Mesenchymal stem cell (in vitro differentiated cells and primary cell): ENCODE results near the gene PUM1.

Experiments used
- DNase-seq: peaks from one replicate; pipeline ENCODE4 v3.0.0-alpha.2; 2013
- H2AFZ ChIP-seq: one replicate; pipeline ENCODE4 v1.6.1; 2013; ENCODE audit warnings: low read depth, mild to moderate bottlenecking, control low read depth, inconsistent platforms, low read length, moderate library complexity
- H2AK5ac ChIP-seq: 2 replicates; pipeline ENCODE4 v1.6.1; 2013; ENCODE audit warnings: low read length, moderate library complexity, mild to moderate bottlenecking, inconsistent platforms; ENCODE audit not compliant: severe bottlenecking
- H2BK120ac ChIP-seq: one replicate; pipeline ENCODE4 v1.6.1; 2013; ENCODE audit warnings: low read depth, mild to moderate bottlenecking, inconsistent platforms, low read length, moderate library complexity
- H2BK12ac ChIP-seq, 2 experiments: one replicate each; pipeline ENCODE4 v1.6.1; 2013; ENCODE audit warnings: inconsistent platforms in 2 of 2, low read length in 2 of 2, mild to moderate bottlenecking in 2 of 2, moderate library complexity in 2 of 2, control low read depth in 1 of 2
- H2BK15ac ChIP-seq: one replicate; pipeline ENCODE4 v1.6.1; 2013; ENCODE audit warnings: mild to moderate bottlenecking, low read depth, inconsistent platforms; ENCODE audit not compliant: poor library complexity, severe bottlenecking
- H2BK5ac ChIP-seq: 2 replicates; pipeline ENCODE4 v1.6.1; 2013; ENCODE audit warnings: low read depth, mild to moderate bottlenecking, low read length, control low read depth, inconsistent platforms; ENCODE audit not compliant: poor library complexity, severe bottlenecking
- H3K14ac ChIP-seq, 2 experiments: one replicate each; pipeline ENCODE4 v1.6.1; 2013; ENCODE audit warnings: inconsistent platforms in 2 of 2, low read length in 2 of 2, control low read depth in 1 of 2, mild to moderate bottlenecking in 1 of 2, moderate library complexity in 1 of 2
- H3K18ac ChIP-seq, 2 experiments: one replicate each; pipeline ENCODE4 v1.6.1; 2013; ENCODE audit warnings: inconsistent platforms in 2 of 2, low read length in 2 of 2, control low read depth in 1 of 2, low read depth in 1 of 2, mild to moderate bottlenecking in 1 of 2
- H3K23ac ChIP-seq, 2 experiments: one replicate each; pipeline ENCODE4 v1.6.1; 2013; ENCODE audit warnings: inconsistent platforms in 2 of 2, low read length in 2 of 2, mild to moderate bottlenecking in 2 of 2, moderate library complexity in 2 of 2, control low read depth in 1 of 2
- H3K27ac ChIP-seq: 2 replicates; pipeline ENCODE4 v1.5.1; 2013; ENCODE audit warnings: mild to moderate bottlenecking, moderate library complexity, low read length, control low read depth, inconsistent platforms; ENCODE audit not compliant: poor library complexity, severe bottlenecking
- H3K27me3 ChIP-seq, 2 experiments: 2 replicates each; pipeline versions ENCODE4 v1.6.1 to v1.7.0; 2013; ENCODE audit warnings: low read length in 2 of 2, mild to moderate bottlenecking in 2 of 2, moderate library complexity in 2 of 2, control low read depth in 1 of 2, inconsistent platforms in 1 of 2; ENCODE audit not compliant: control insufficient read depth in 1 of 2, insufficient read depth in 1 of 2
- H3K36me3 ChIP-seq, 2 experiments: 2 replicates each; pipeline versions ENCODE4 v1.6.1 to v1.7.0; 2013; ENCODE audit warnings: low read length in 2 of 2, control low read depth in 1 of 2, inconsistent platforms in 1 of 2, low read depth in 1 of 2, mild to moderate bottlenecking in 1 of 2; ENCODE audit not compliant: insufficient read depth in 2 of 2, control insufficient read depth in 1 of 2
- H3K4ac ChIP-seq, 2 experiments: one replicate each; pipeline ENCODE4 v1.6.1; 2013; ENCODE audit warnings: inconsistent platforms in 2 of 2, low read length in 2 of 2, mild to moderate bottlenecking in 2 of 2, moderate library complexity in 2 of 2, control low read depth in 1 of 2, low read depth in 1 of 2
- H3K4me1 ChIP-seq: 2 replicates; pipeline ENCODE4 v1.6.1; 2013; ENCODE audit warnings: low read depth, low read length, control low read depth; ENCODE audit not compliant: control insufficient read depth, insufficient read depth
- H3K4me2 ChIP-seq: 2 replicates; pipeline ENCODE4 v1.6.1; 2013; ENCODE audit warnings: low read length, mild to moderate bottlenecking, inconsistent platforms; ENCODE audit not compliant: poor library complexity, severe bottlenecking
- H3K4me3 ChIP-seq, 2 experiments: 2 replicates each; pipeline versions ENCODE4 v1.5.1 to v1.7.0; 2013; ENCODE audit warnings: low read length in 2 of 2, mild to moderate bottlenecking in 2 of 2, control low read depth in 1 of 2, low read depth in 1 of 2; ENCODE audit not compliant: insufficient read depth in 1 of 2
- H3K79me1 ChIP-seq: replicated peaks from 2 replicates; pipeline ENCODE4 v1.6.1; 2013; ENCODE audit warnings: mild to moderate bottlenecking, control low read depth, low read length, inconsistent platforms; ENCODE audit not compliant: poor library complexity, severe bottlenecking
- H3K9ac ChIP-seq: 2 replicates; pipeline ENCODE4 v1.7.0; 2013; ENCODE audit warnings: mild to moderate bottlenecking, low read length, moderate library complexity
- H3K9me3 ChIP-seq: 2 replicates; pipeline ENCODE4 v1.7.0; 2013; ENCODE audit warnings: mild to moderate bottlenecking, low read length; ENCODE audit not compliant: control insufficient read depth
- H4K8ac ChIP-seq: one replicate; pipeline ENCODE4 v1.6.1; 2013; ENCODE audit warnings: inconsistent platforms, mild to moderate bottlenecking, low read length, moderate library complexity
- H4K91ac ChIP-seq: one replicate; pipeline ENCODE4 v1.6.1; 2013; ENCODE audit warnings: mild to moderate bottlenecking, low read length, inconsistent platforms
- WGBS: methylation state at CpG from one replicate; pipeline ENCODE4 v1.1.7; 2013; ENCODE audit warnings: mixed read lengths; 5-methylcytosine and 5-hydroxymethylcytosine counted together

The PUM1 gene

DNA sequence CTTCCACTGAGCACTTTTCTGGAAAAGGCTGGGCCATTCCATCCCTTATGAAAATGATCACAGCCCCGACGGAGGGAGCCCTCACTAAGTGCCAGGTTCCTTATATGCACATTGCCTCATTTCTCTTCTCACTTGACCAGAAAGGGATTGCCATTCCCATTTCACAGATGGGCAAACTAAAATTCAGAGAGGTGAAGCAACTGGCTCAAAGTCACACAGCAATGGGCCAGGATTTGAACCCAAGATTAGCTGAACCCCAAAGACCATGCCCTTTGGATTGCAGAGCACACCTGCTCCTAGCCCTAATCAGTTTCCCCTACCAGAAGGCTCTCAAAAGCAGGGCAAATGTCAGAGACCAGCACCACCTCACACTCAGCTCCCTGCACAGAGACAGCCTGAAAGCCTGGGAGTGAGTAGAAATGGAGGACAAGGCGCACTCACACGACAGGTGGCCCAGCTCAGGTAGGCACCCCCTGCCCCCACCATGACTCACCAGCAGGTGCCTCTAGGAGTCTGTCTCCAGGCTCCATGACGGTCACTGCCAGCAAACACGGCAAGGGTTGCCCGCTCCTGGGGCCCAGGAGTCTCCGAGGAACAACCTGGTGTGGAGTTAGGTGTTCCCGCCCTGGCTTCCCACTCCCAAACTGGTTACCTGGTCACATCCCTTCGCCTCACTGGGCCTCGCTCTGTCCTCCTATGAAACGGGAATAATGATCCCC lies 178.6 kb downstream of the PUM1 start:
- H2BK120ac ChIP-seq, result no peak overlapping the region
- no peaks in the 10 kb centered on the region for H3K9me3 ChIP-seq
- WGBS, result 91% methylated on average over 12 of the region's 12 CpGs
- H3K27ac ChIP-seq, result no peak overlapping the region
- H3K4me3 ChIP-seq, result no peak overlapping the region
- peak overlapping the region; percentile 73 for H4K91ac ChIP-seq
- H3K36me3 ChIP-seq, result no peaks in the 10 kb centered on the region
- H3K79me1 ChIP-seq, result peaks cover 52% of the 10 kb centered on the region
- peak overlapping the region in 1 of 2 experiments; percentile 61 for H2BK12ac ChIP-seq
- H2BK15ac ChIP-seq, result no peak overlapping the region
- H3K18ac ChIP-seq, result peak overlapping the region in 1 of 2 experiments; percentile 21
- peak overlapping the region; percentile 12 for H2AK5ac ChIP-seq
- H2BK5ac ChIP-seq, result no peak overlapping the region
- peak overlapping the region in 1 of 2 experiments; percentile 31 for H3K4ac ChIP-seq
- peak overlapping the region in 1 of 2 experiments; percentile 45 for H3K14ac ChIP-seq
- no peak for DNase-seq
- no peak overlapping the region for H3K9ac ChIP-seq
- H3K4me1 ChIP-seq, result peaks cover 35% of the 10 kb centered on the region
- no peaks in the 10 kb centered on the region for H3K27me3 ChIP-seq
- peak overlapping the region; percentile 13 for H4K8ac ChIP-seq
- no peak overlapping the region for H3K4me2 ChIP-seq
- no peak overlapping the region for H3K23ac ChIP-seq
- no peak overlapping the region for H2AFZ ChIP-seq

DNA sequence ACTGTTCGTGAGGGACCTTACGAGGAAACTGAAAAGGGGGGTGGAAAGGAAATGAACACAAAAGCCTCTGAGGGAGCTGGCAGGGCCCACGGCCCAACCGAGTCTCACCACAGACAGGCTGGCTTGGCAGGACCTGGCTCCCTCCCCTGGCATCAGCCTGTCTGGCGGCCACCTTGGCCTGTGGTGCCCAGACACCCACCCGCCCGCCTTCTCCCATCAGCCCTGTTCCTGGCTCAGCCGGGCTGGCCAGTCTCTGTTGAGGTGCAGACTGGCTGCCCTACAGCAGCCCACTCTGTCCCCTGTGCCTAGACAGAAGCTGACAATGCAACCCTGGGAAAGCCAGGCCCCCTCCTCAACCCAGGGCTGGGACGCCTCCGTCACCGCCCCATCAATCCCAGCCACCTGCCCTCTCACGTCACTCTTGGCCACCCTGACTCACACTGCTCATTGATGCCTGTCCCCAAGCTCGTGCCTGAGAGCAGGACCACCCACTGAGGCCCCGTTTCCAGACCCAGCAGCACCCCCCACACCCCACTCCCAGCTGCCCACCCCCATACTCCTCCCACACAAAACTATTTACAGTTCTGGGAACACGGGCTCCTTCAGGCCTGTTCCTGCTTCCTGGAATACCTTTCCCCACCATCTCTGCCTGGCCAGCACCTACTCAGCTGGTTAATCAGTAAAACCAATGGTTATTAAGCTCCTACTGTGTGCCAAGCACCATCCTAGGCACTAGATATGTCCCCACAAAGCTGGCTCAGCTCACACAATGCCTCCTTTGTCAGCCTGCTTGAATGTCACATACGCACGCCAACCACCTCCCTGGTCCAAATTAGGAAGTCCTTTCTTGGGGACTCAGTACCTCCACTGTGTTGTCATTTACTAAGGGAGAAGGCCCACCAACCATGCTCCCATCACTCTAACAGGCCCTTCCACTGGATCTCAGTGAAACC lies 179.7 kb downstream of the PUM1 start:
- Histone ChIP-seq H2BK120ac (no peak overlapping the region), H4K91ac (no peak overlapping the region), H2BK12ac (peak overlapping the region in 1 of 2 experiments; percentile 55), H2BK5ac (no peak overlapping the region), H4K8ac (no peak overlapping the region), H3K23ac (no peak overlapping the region), H2AFZ (no peak overlapping the region), H3K4ac (no peak overlapping the region), H3K14ac (peak overlapping the region in 1 of 2 experiments; percentile 23), H2AK5ac (no peak overlapping the region), H3K4me2 (no peak overlapping the region), H3K79me1 (peaks cover 49% of the 10 kb centered on the region), H3K4me1 (peaks cover 33% of the 10 kb centered on the region), H2BK15ac (no peak overlapping the region), H3K9ac (no peak overlapping the region), H3K27me3 (no peaks in the 10 kb centered on the region), H3K9me3 (no peaks in the 10 kb centered on the region), H3K36me3 (no peaks in the 10 kb centered on the region), H3K18ac (peak overlapping the region in 1 of 2 experiments; percentile 13), H3K4me3 (no peak overlapping the region), H3K27ac (no peak overlapping the region)
- no peak for DNase-seq
- 84% methylated on average over 17 of the region's 17 CpGs for WGBS

DNA sequence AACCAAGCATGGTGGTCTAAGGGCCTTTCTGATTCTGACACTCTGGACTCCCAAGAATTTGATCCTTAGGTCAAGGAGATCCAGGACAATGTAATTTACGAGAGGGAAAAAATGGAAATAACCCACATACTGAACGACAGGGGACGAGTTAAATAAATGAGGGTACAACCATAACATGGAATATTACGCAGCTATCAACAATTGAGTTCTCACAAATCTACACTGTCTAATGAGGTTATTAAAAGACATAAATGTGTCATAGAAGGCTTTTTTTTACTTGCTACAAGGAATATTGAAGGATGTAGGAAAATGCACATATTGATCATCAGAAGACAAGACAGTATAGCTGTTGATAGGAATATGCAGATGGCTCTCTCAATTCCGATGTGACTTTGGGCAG lies 180.8 kb downstream of the PUM1 start:
- Histone ChIP-seq H2BK12ac (no peak overlapping the region), H4K8ac (no peak overlapping the region), H3K9ac (no peak overlapping the region), H2BK15ac (no peak overlapping the region), H3K4me1 (peaks cover 32% of the 10 kb centered on the region), H3K27me3 (no peaks in the 10 kb centered on the region), H3K4me2 (no peak overlapping the region), H4K91ac (no peak overlapping the region), H2AFZ (no peak overlapping the region), H3K14ac (no peak overlapping the region), H2AK5ac (no peak overlapping the region), H3K18ac (no peak overlapping the region), H3K27ac (no peak overlapping the region), H3K79me1 (peaks cover 49% of the 10 kb centered on the region), H3K4ac (no peak overlapping the region), H3K23ac (no peak overlapping the region), H3K4me3 (no peak overlapping the region), H2BK120ac (no peak overlapping the region), H3K36me3 (no peaks in the 10 kb centered on the region), H2BK5ac (no peak overlapping the region), H3K9me3 (no peaks in the 10 kb centered on the region)
- 100% methylated on average over 2 of the region's 5 CpGs for WGBS
- no peak for DNase-seq
